Esophagus muscularis mucosa (tissue), 3 donors: ENCODE data around the gene PDE3A.

Experiments used
- EP300 ChIP-seq: sonication (generic); formaldehyde crosslinking; IDR thresholded peaks from one replicate; pipeline ENCODE4 v1.6.1; 2017; ENCODE audit warnings: antibody characterized with exemption
- TF ChIP-seq, protein P1 (sequence below), 3 experiments: fragments of 200-600 bp in 2 of 3; fragments of 450-650 bp in 1 of 3; sonication (generic) in 2 of 3; IDR thresholded peaks; one replicate each; pipeline ENCODE4 v1.5.1; 2017 to 2019; ENCODE audit warnings: antibody characterized with exemption in 3 of 3, mild to moderate bottlenecking in 2 of 3, moderate library complexity in 1 of 3

DNA sequence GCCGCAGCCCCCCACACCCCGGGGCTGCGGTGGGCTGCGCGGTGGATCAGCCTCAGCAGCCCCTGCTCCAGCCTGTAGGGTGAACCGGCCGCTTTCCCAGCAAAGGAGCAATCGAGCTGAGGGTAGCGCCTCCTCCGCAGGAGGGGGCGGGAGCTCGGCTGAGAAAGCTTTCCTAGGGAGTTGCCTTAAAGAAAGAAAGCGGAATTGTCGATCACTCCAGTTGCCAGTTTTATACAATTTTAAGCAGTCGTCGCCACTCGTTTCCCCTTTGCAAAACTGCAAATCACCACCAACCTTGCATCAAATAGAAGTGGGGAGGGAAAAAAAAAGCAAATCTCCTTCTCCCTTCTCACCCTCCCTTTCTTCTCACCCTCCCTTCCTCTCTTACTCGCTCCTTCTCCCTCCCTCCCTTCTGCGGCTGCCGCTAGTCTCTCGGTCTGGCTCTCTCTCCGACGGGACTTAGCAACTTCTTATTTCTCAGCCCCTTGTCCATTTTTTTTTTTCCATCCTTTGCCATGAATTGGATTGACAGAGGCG is at the start of gene PDE3A:
- TF ChIP-seq, protein P1, sequence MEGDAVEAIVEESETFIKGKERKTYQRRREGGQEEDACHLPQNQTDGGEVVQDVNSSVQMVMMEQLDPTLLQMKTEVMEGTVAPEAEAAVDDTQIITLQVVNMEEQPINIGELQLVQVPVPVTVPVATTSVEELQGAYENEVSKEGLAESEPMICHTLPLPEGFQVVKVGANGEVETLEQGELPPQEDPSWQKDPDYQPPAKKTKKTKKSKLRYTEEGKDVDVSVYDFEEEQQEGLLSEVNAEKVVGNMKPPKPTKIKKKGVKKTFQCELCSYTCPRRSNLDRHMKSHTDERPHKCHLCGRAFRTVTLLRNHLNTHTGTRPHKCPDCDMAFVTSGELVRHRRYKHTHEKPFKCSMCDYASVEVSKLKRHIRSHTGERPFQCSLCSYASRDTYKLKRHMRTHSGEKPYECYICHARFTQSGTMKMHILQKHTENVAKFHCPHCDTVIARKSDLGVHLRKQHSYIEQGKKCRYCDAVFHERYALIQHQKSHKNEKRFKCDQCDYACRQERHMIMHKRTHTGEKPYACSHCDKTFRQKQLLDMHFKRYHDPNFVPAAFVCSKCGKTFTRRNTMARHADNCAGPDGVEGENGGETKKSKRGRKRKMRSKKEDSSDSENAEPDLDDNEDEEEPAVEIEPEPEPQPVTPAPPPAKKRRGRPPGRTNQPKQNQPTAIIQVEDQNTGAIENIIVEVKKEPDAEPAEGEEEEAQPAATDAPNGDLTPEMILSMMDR (IDR thresholded peaks at IDR 0.05) = peak; percentile 24 to 42 (median 34)
- no peak for TF ChIP-seq EP300
